K562 (cell line): ENCODE data around the gene IKZF4. TPM values are rescaled to one million over a fixed set of nuclear protein-coding genes. Genes with fewer than 3 reads are reported as not detected.

Experiments used
- ARID4B ChIP-seq: sonication (generic); formaldehyde crosslinking; IDR thresholded peaks from 2 replicates; pipeline ENCODE4 v1.8.0; 2022; ENCODE audit warnings: mild to moderate bottlenecking, missing genetic modification reagents
- FOS ChIP-seq: IDR thresholded peaks from 3 replicates; pipeline ENCODE4 v1.6.1; 2011; ENCODE audit not compliant: insufficient read length; ENCODE audit errors: extremely low read depth
- HDAC1 ChIP-seq, 2 experiments: fragments of 450-650 bp; IDR thresholded peaks; 2 replicates each; pipeline ENCODE4 v1.6.1; 2016 to 2017; ENCODE audit warnings: inconsistent platforms in 1 of 2, mild to moderate bottlenecking in 1 of 2, moderate library complexity in 1 of 2
- HNRNPL ChIP-seq: fragments of 200-400 bp; formaldehyde crosslinking; IDR thresholded peaks from 2 replicates; pipeline ENCODE4 v1.6.1; 2017; ENCODE audit warnings: low read depth, mild to moderate bottlenecking, low read length
- MCM3 ChIP-seq: fragments of 450-650 bp; IDR thresholded peaks from 2 replicates; pipeline ENCODE4 v1.6.1; 2016
- MLLT1 ChIP-seq, 2 experiments: fragments of 450-650 bp; IDR thresholded peaks; 2 replicates each; pipeline ENCODE4 v1.6.1; 2016
- NFYB ChIP-seq: IDR thresholded peaks from 2 replicates; pipeline ENCODE4 v1.6.1; 2011; ENCODE audit warnings: mild to moderate bottlenecking, moderate library complexity; ENCODE audit not compliant: insufficient read length; ENCODE audit errors: extremely low read depth
- NR0B1 ChIP-seq: fragments of 450-650 bp; IDR thresholded peaks from one replicate; pipeline ENCODE4 v1.6.1; 2018; ENCODE audit warnings: mild to moderate bottlenecking, moderate library complexity; ENCODE audit not compliant: partially characterized antibody
- PHF8 ChIP-seq: fragments of 200-600 bp; sonication (generic); IDR thresholded peaks from 2 replicates; pipeline ENCODE4 v1.6.1; 2012; ENCODE audit warnings: mixed run types, mild to moderate bottlenecking, inconsistent platforms, low read length, moderate library complexity, borderline replicate concordance
- PYGO2 ChIP-seq: fragments of 450-650 bp; IDR thresholded peaks from 2 replicates; pipeline ENCODE4 v1.6.1; 2016; ENCODE audit warnings: mild to moderate bottlenecking, missing genetic modification characterization, moderate library complexity, missing compliant biosample characterization
- RBM25 ChIP-seq: fragments of 200-400 bp; formaldehyde crosslinking; IDR thresholded peaks from 2 replicates; pipeline ENCODE4 v1.6.1; 2018; ENCODE audit warnings: low read length, low read depth, moderate library complexity; ENCODE audit not compliant: severe bottlenecking
- RUNX1 ChIP-seq: sonication (generic); IDR thresholded peaks from 2 replicates; pipeline ENCODE4 v1.6.1; 2016; ENCODE audit warnings: antibody characterized with exemption, low read depth
- TBP ChIP-seq: optimal IDR thresholded peaks from 2 replicates; pipeline ENCODE3; 2011; ENCODE audit warnings: low read depth, low read length, improper control_type of control experiment
- ZBTB49 ChIP-seq: sonication (generic); formaldehyde crosslinking; IDR thresholded peaks from 2 replicates; pipeline ENCODE4 v1.8.0; 2022; ENCODE audit warnings: missing genetic modification reagents, mild to moderate bottlenecking, borderline replicate concordance
- ZFP30 ChIP-seq: fragments of 250-450 bp; sonication (Bioruptor Pico); IDR thresholded peaks from 2 replicates; pipeline ENCODE4 v1.8.0; 2022; ENCODE audit warnings: moderate library complexity, mild to moderate bottlenecking, inconsistent platforms, borderline replicate concordance
- ZNF12 ChIP-seq: sonication (generic); formaldehyde crosslinking; IDR thresholded peaks from 2 replicates; pipeline ENCODE4 v1.4.0; 2020; ENCODE audit warnings: mild to moderate bottlenecking, missing genetic modification reagents
- ZNF121 ChIP-seq: sonication (generic); formaldehyde crosslinking; conservative IDR thresholded peaks from 2 replicates; pipeline ENCODE4 v1.8.0; 2022; ENCODE audit warnings: missing genetic modification reagents
- ZNF212 ChIP-seq: fragments of 450-650 bp; formaldehyde crosslinking; IDR thresholded peaks from 2 replicates; pipeline ENCODE4 v1.4.0; 2020; ENCODE audit warnings: mild to moderate bottlenecking
- polyA plus RNA-seq, 8 experiments: library from polyadenylated mRNA; depleted of rRNA in 4 of 8; stranded (reverse) in 5 of 8; unstranded in 3 of 8; fragments of >200 nt; fragmentation: Nextera tagmentation in 2 of 8; fragmentation: Illumina TruSeq in 1 of 8; extraction: Ambion mirVana in 2 of 8; extraction: Trizol in 1 of 8; gene quantifications; 2 replicates each; pipeline versions ENCODE4 v1.2.1 to v1.2.3, GENCODE V29; 2011 to 2014; ENCODE audit warnings: inconsistent platforms in 1 of 8, missing spikeins in 1 of 8
- total RNA-seq, 7 experiments: library from RNA; depleted of rRNA in 6 of 7; stranded (reverse); fragments of >200 nt in 6 of 7; fragmentation: Illumina TruSeq in 2 of 7; extraction: Trizol in 2 of 7; gene quantifications; 2 replicates each; pipeline versions ENCODE4 v1.2.1 to v1.2.3, GENCODE V29; 2011 to 2021; ENCODE audit warnings: low replicate concordance in 1 of 7

Gene IKZF4
- total and polyA plus RNA-seq, 9 of the 15 experiments (the other 6 are each of a cell fraction or from before 2014, with no cell fraction given), result 1.9 to 16.3 (median 3.6) TPM

- TF ChIP-seq NR0B1 (no peak), PYGO2 (tag) (no peak), HDAC1 (IDR thresholded peaks at IDR 0.05) (peak in 1 of 2 experiments; percentile 91; a peak in 2 of 4 replicates), HNRNPL (no peak; the same call in 1 of the 2 replicates), MCM3 (no peak), PHF8 (peak; percentile 37; the same call in 1 of the 2 replicates), ZNF12 (no peak), RBM25 (no peak), FOS (no peak), RUNX1 (no peak), ZBTB49 (CRISPR knock-in tag) (no peak), TBP (no peak), ZNF212 (no peak), ZNF121 (no peak), ZFP30 (CRISPR knock-in tag) (no peak), ARID4B (CRISPR knock-in tag) (peak; percentile 81), MLLT1 (IDR thresholded peaks at IDR 0.05) (peak in 1 of 2 experiments; percentile 80; a peak in 2 of 4 replicates), NFYB (no peak)
Measured at GRCh38 chr12:56079723-56080555, 59.1 kb downstream of the IKZF4 start, which contains the start of gene ERBB3 (continued).
